OCI-LY3 (cell line): ENCODE measurements around the gene MERTK.

ENCODE experiments used
- EZH2phosphoT487 ChIP-seq: fragments of 200-600 bp; shearing (Covaris generic); IDR thresholded peaks from 2 replicates; pipeline ENCODE4 v1.6.1; 2018; ENCODE audit warnings: antibody characterized with exemption, mixed run types, low read depth
- TF ChIP-seq, protein P1 (sequence below): fragments of 200-600, 300-600 bp; sonication (generic); IDR thresholded peaks from 2 replicates; pipeline ENCODE4 v1.5.1; 2014; ENCODE audit warnings: antibody characterized with exemption, low read length, low read depth

DNA sequence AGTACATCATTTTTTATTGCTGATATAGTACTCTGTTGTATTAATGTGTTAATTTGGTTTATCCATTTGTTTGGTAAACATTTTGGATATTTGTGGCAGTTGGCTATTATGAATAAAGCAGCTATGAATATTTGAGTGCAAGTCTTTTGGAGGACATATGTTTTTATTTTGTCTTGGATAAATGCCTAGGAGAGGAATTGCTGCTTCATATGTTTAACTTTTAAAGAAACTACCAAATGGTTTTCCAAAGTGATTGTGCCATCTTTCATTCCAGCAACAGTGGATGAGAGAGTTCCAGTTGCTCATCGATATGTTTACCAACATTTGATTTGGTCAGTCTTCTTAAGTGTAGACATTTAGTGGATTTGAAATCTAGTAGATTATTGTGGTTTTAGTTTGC lies 51.8 kb downstream of the MERTK start:
- TF ChIP-seq, protein P1, sequence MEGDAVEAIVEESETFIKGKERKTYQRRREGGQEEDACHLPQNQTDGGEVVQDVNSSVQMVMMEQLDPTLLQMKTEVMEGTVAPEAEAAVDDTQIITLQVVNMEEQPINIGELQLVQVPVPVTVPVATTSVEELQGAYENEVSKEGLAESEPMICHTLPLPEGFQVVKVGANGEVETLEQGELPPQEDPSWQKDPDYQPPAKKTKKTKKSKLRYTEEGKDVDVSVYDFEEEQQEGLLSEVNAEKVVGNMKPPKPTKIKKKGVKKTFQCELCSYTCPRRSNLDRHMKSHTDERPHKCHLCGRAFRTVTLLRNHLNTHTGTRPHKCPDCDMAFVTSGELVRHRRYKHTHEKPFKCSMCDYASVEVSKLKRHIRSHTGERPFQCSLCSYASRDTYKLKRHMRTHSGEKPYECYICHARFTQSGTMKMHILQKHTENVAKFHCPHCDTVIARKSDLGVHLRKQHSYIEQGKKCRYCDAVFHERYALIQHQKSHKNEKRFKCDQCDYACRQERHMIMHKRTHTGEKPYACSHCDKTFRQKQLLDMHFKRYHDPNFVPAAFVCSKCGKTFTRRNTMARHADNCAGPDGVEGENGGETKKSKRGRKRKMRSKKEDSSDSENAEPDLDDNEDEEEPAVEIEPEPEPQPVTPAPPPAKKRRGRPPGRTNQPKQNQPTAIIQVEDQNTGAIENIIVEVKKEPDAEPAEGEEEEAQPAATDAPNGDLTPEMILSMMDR: no peak
- TF ChIP-seq EZH2phosphoT487: no peak
